Measurements from ENCODE around the gene ASIC2.

ASIC2 gene

DNA sequence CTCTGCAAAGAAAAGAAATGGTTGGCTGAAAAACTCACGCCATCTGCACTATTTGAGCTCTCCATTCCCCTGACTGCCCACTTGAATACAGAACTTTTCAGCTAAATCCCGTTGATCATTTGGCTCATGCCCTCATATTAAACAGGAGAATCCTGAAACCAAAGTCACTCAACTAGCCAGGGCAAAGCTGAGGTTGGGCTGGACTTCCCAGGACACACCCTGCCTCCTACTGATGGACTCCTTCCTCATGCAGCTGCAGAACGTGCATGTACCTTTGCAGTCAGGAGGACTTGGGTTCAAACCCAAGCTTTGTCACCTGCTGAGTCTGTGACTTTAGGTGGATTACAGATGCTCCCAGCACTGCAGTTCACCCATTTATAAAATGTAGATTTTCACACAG is 7.7 kb downstream of the ASIC2 start:
- Histone ChIP-seq H3K79me1 (ENCODE audit: low read depth, low read length) (no peaks in the 10 kb centered on the region), H2BK12ac (ENCODE audit: low read length) (no peak overlapping the region), H3K14ac (ENCODE audit: low read length) (no peak overlapping the region), H2BK120ac (ENCODE audit: low read depth, low read length) (no peak overlapping the region), H4K91ac (ENCODE audit: low read depth, low read length, poor library complexity) (no peak overlapping the region), H3K23ac (ENCODE audit: low read depth, low read length, poor library complexity) (no peak overlapping the region), H3K27me3 (ENCODE audit: control insufficient read depth in 3 of 3, insufficient read depth in 3 of 3, low read depth in 1 of 3, low read length in 3 of 3) (peaks cover 0 to 28% (median 5%) of the 10 kb centered on the region in 3 experiments), H3K4me1 (ENCODE audit: control insufficient read depth in 2 of 2, insufficient read depth in 1 of 2, low read depth in 1 of 2, low read length in 2 of 2) (no peaks in the 10 kb centered on the region), H3K18ac (ENCODE audit: low read length) (no peak overlapping the region), H3K9me3 (replicated peaks in 1 of 2; ENCODE audit: control insufficient read depth in 2 of 2, insufficient read depth in 1 of 2, low read depth in 1 of 2, low read length in 2 of 2) (no peaks in the 10 kb centered on the region), H3K9ac (ENCODE audit: low read depth, low read length, poor library complexity) (no peak overlapping the region), H2AK5ac (ENCODE audit: low read depth, low read length) (no peak overlapping the region), H3K4ac (ENCODE audit: low read length) (no peak overlapping the region), H3K4me3 (ENCODE audit: low read length in 2 of 2) (no peak overlapping the region), H2BK15ac (ENCODE audit: low read length) (no peak overlapping the region), H3K36me3 (replicated peaks in 1 of 2; ENCODE audit: control insufficient read depth in 2 of 2, insufficient read depth in 2 of 2, low read length in 2 of 2) (no peaks in the 10 kb centered on the region), H4K8ac (ENCODE audit: low read depth, low read length) (no peak overlapping the region), H3K27ac (replicated peaks; ENCODE audit: low read length) (no peak overlapping the region), H3K4me2 (ENCODE audit: insufficient read depth, low read length, poor library complexity, severe bottlenecking) (no peak overlapping the region), H2AFZ (ENCODE audit: low read length) (no peak overlapping the region), H2BK5ac (ENCODE audit: low read length) (no peak overlapping the region)
- no peak for DNase-seq (ENCODE audit: low spot score)
- no CpG with 5 or more reads among the region's 3 CpGs for WGBS, 2 donors (ENCODE audit: extremely low coverage in 2 of 2, insufficient read length in 2 of 2, insufficient replicate concordance in 1 of 2)

DNA sequence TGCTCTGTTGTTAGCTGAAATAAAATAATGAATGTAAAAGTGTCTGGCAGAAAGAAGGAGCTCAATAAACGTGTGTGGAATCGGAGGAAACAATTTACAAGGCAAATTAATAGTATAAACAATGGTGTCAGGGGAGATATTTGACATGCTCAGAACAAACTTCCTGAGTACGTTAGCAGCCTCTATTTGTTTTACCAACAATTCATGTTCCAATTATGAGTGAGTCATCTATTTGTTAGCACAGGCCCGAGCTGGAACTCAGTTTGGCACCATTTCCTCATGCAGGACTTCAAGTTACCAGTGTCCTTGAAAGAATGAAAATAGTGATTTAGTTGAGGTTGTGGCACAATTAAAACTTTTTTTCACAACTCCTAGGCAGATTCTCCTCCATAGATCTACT is 9.1 kb downstream of the ASIC2 start:
- H3K9me3 ChIP-seq (replicated peaks in 1 of 2; ENCODE audit: control insufficient read depth in 2 of 2, insufficient read depth in 1 of 2, low read depth in 1 of 2, low read length in 2 of 2): no peaks in the 10 kb centered on the region
- H3K27ac ChIP-seq (replicated peaks; ENCODE audit: low read length): no peak overlapping the region
- WGBS, 2 donors (ENCODE audit: extremely low coverage in 2 of 2, insufficient read length in 2 of 2, insufficient replicate concordance in 1 of 2): no CpG with 5 or more reads among the region's 4 CpGs
- H3K4me2 ChIP-seq (ENCODE audit: insufficient read depth, low read length, poor library complexity, severe bottlenecking): no peak overlapping the region
- no peak overlapping the region for H3K14ac ChIP-seq (ENCODE audit: low read length)
- no peak overlapping the region for H3K23ac ChIP-seq (ENCODE audit: low read depth, low read length, poor library complexity)
- H2BK5ac ChIP-seq (ENCODE audit: low read length): no peak overlapping the region
- no peak overlapping the region for H3K18ac ChIP-seq (ENCODE audit: low read length)
- DNase-seq (ENCODE audit: low spot score): no peak
- H4K8ac ChIP-seq (ENCODE audit: low read depth, low read length): no peak overlapping the region
- H3K27me3 ChIP-seq (ENCODE audit: control insufficient read depth in 3 of 3, insufficient read depth in 3 of 3, low read depth in 1 of 3, low read length in 3 of 3): peaks cover 0 to 15% (median 0%) of the 10 kb centered on the region in 3 experiments
- no peaks in the 10 kb centered on the region for H3K36me3 ChIP-seq (replicated peaks in 1 of 2; ENCODE audit: control insufficient read depth in 2 of 2, insufficient read depth in 2 of 2, low read length in 2 of 2)
- no peaks in the 10 kb centered on the region for H3K79me1 ChIP-seq (ENCODE audit: low read depth, low read length)
- H4K91ac ChIP-seq (ENCODE audit: low read depth, low read length, poor library complexity): no peak overlapping the region
- H2AK5ac ChIP-seq (ENCODE audit: low read depth, low read length): no peak overlapping the region
- H3K4me1 ChIP-seq (ENCODE audit: control insufficient read depth in 2 of 2, insufficient read depth in 1 of 2, low read depth in 1 of 2, low read length in 2 of 2): no peaks in the 10 kb centered on the region
- H2BK12ac ChIP-seq (ENCODE audit: low read length): no peak overlapping the region
- H2AFZ ChIP-seq (ENCODE audit: low read length): no peak overlapping the region
- H2BK120ac ChIP-seq (ENCODE audit: low read depth, low read length): no peak overlapping the region
- H2BK15ac ChIP-seq (ENCODE audit: low read length): no peak overlapping the region
- no peak overlapping the region for H3K4ac ChIP-seq (ENCODE audit: low read length)
- no peak overlapping the region for H3K9ac ChIP-seq (ENCODE audit: low read depth, low read length, poor library complexity)
- no peak overlapping the region for H3K4me3 ChIP-seq (ENCODE audit: low read length in 2 of 2)

DNA sequence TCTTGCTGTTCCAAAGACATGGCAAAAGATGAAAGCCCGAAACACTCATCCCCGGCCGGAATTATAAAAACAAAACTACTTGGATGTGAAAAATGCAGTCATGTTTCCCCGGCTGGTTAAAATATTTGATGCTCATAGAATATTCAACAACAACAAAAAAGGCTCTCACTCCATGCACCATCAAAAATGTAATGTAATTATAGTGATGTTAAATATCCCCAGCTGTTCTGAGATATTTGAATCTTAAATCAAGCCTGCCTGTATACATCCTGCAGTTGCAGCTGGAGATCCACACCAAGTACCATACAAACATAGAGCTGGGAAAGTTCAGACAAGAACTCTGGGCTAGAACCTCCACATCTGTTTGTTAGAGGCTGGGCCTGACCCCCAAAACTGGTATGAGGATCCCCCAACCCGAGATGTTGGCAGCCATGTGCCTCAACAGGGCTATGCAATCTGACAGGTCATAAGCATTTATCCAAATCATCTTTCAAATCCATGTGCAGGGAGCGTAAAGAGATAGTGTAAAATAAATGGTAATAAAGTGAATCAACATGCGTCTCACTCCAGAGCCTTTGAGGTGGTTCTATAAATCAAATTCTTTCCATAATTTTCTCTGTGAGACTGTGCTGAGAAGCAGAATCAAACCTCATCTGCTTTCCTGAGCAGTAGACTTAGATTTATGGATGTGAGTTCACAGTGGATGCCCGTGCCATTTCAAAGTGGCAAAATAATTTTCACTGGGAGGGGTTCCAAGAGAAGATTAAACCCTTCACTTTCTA is 12.7 kb downstream of the ASIC2 start:
- H4K91ac ChIP-seq (ENCODE audit: low read depth, low read length, poor library complexity): no peak overlapping the region
- H3K9ac ChIP-seq (ENCODE audit: low read depth, low read length, poor library complexity): no peak overlapping the region
- H3K23ac ChIP-seq (ENCODE audit: low read depth, low read length, poor library complexity): no peak overlapping the region
- no peaks in the 10 kb centered on the region for H3K9me3 ChIP-seq (replicated peaks in 1 of 2; ENCODE audit: control insufficient read depth in 2 of 2, insufficient read depth in 1 of 2, low read depth in 1 of 2, low read length in 2 of 2)
- no peak overlapping the region for H3K27ac ChIP-seq (replicated peaks; ENCODE audit: low read length)
- no peak overlapping the region for H3K4ac ChIP-seq (ENCODE audit: low read length)
- H2BK120ac ChIP-seq (ENCODE audit: low read depth, low read length): no peak overlapping the region
- DNase-seq (ENCODE audit: low spot score): no peak
- H2BK12ac ChIP-seq (ENCODE audit: low read length): no peak overlapping the region
- H3K4me1 ChIP-seq (ENCODE audit: control insufficient read depth in 2 of 2, insufficient read depth in 1 of 2, low read depth in 1 of 2, low read length in 2 of 2): peaks cover 0 to 12% of the 10 kb centered on the region in 2 donors
- no peak overlapping the region for H3K4me3 ChIP-seq (ENCODE audit: low read length in 2 of 2)
- no peak overlapping the region for H2BK5ac ChIP-seq (ENCODE audit: low read length)
- peaks cover 0 to 8% (median 0%) of the 10 kb centered on the region in 3 experiments for H3K27me3 ChIP-seq (ENCODE audit: control insufficient read depth in 3 of 3, insufficient read depth in 3 of 3, low read depth in 1 of 3, low read length in 3 of 3)
- no peak overlapping the region for H2AFZ ChIP-seq (ENCODE audit: low read length)
- H3K79me1 ChIP-seq (ENCODE audit: low read depth, low read length): no peaks in the 10 kb centered on the region
- no peak overlapping the region for H3K14ac ChIP-seq (ENCODE audit: low read length)
- WGBS, 2 donors (ENCODE audit: extremely low coverage in 2 of 2, insufficient read length in 2 of 2, insufficient replicate concordance in 1 of 2): no CpG with 5 or more reads among the region's 8 CpGs
- no peak overlapping the region for H2BK15ac ChIP-seq (ENCODE audit: low read length)
- H2AK5ac ChIP-seq (ENCODE audit: low read depth, low read length): no peak overlapping the region
- peak overlapping the region; percentile 5 for H3K18ac ChIP-seq (ENCODE audit: low read length)
- H3K4me2 ChIP-seq (ENCODE audit: insufficient read depth, low read length, poor library complexity, severe bottlenecking): no peak overlapping the region
- no peaks in the 10 kb centered on the region for H3K36me3 ChIP-seq (replicated peaks in 1 of 2; ENCODE audit: control insufficient read depth in 2 of 2, insufficient read depth in 2 of 2, low read length in 2 of 2)
- H4K8ac ChIP-seq (ENCODE audit: low read depth, low read length): no peak overlapping the region

DNA sequence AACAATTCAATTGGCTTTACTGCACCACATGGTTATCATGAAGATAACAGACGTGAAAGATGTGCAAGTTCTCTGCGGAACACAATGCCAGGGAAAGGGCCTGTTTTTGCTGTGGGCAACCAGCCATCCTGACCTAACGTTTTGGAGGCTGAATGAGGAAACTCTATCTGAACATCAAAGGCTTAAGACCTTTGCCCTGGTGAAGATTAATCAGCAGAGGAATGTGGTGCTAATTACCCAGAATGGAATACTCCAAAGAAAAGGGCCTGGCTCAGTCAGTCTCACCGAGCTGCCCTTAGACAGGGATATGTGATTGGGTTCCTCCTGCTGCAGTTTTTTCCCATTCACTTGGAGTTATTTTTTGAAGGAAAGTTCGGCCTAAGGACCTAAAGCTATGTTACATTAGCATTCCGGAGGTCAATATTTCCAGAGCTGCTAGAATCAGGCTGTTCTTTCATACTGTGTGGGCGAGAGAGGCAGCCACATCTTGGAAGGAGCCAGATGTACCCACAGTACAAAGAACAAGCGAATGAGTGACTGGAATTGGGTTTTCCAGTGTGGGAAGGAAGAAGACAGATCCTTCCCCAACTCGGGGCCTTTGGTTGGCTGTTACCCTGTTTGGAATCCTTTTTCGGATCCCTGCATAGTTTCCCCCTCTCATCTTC is 15.5 kb downstream of the ASIC2 start:
- no peaks in the 10 kb centered on the region for H3K9me3 ChIP-seq (replicated peaks in 1 of 2; ENCODE audit: control insufficient read depth in 2 of 2, insufficient read depth in 1 of 2, low read depth in 1 of 2, low read length in 2 of 2)
- peaks cover 0 to 12% of the 10 kb centered on the region in 2 donors for H3K4me1 ChIP-seq (ENCODE audit: control insufficient read depth in 2 of 2, insufficient read depth in 1 of 2, low read depth in 1 of 2, low read length in 2 of 2)
- H3K9ac ChIP-seq (ENCODE audit: low read depth, low read length, poor library complexity): no peak overlapping the region
- H2BK120ac ChIP-seq (ENCODE audit: low read depth, low read length): no peak overlapping the region
- H3K27ac ChIP-seq (replicated peaks; ENCODE audit: low read length): peak overlapping the region; percentile 83
- no peaks in the 10 kb centered on the region for H3K79me1 ChIP-seq (ENCODE audit: low read depth, low read length)
- H3K23ac ChIP-seq (ENCODE audit: low read depth, low read length, poor library complexity): no peak overlapping the region
- H4K91ac ChIP-seq (ENCODE audit: low read depth, low read length, poor library complexity): no peak overlapping the region
- H4K8ac ChIP-seq (ENCODE audit: low read depth, low read length): no peak overlapping the region
- no peak overlapping the region for H3K4me2 ChIP-seq (ENCODE audit: insufficient read depth, low read length, poor library complexity, severe bottlenecking)
- H3K27me3 ChIP-seq (ENCODE audit: control insufficient read depth in 3 of 3, insufficient read depth in 3 of 3, low read depth in 1 of 3, low read length in 3 of 3): peaks cover 0 to 3% (median 0%) of the 10 kb centered on the region in 3 experiments
- no CpG with 5 or more reads among the region's 10 CpGs for WGBS, 2 donors (ENCODE audit: extremely low coverage in 2 of 2, insufficient read length in 2 of 2, insufficient replicate concordance in 1 of 2)
- H3K18ac ChIP-seq (ENCODE audit: low read length): no peak overlapping the region
- H2AFZ ChIP-seq (ENCODE audit: low read length): no peak overlapping the region
- DNase-seq (ENCODE audit: low spot score): peak; percentile 38
- H3K4ac ChIP-seq (ENCODE audit: low read length): no peak overlapping the region
- no peak overlapping the region for H3K14ac ChIP-seq (ENCODE audit: low read length)
- H2BK15ac ChIP-seq (ENCODE audit: low read length): no peak overlapping the region
- no peaks in the 10 kb centered on the region for H3K36me3 ChIP-seq (replicated peaks in 1 of 2; ENCODE audit: control insufficient read depth in 2 of 2, insufficient read depth in 2 of 2, low read length in 2 of 2)
- no peak overlapping the region for H2AK5ac ChIP-seq (ENCODE audit: low read depth, low read length)
- no peak overlapping the region for H2BK5ac ChIP-seq (ENCODE audit: low read length)
- no peak overlapping the region for H2BK12ac ChIP-seq (ENCODE audit: low read length)
- no peak overlapping the region for H3K4me3 ChIP-seq (ENCODE audit: low read length in 2 of 2)

Measured in neuronal stem cell (in vitro differentiated cells).